ENCODE measurements around the gene LRRC30.

Gene LRRC30

DNA sequence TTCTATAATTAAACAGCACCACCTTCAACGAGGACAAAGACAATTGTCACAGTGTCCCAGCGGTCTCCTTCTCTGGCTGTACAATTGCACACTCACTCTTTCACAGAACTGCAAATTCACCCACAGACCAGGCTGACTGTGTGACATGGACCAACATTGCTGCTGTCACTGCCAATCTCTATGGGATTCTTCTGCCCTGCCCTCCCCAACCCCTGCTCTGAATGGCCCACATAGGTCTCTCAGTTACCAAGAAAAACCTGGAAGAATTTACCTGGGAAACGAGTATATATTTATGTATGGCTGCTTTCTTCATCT lies 26.5 kb downstream of the LRRC30 start:
- no peaks in the 10 kb centered on the region for H3K9me2 ChIP-seq (ENCODE audit: low read depth, low read length)
- H3K79me2 ChIP-seq (ENCODE audit: insufficient read depth, low read length), result no peaks in the 10 kb centered on the region
- H2AFZ ChIP-seq (ENCODE audit: low read length), result no peak overlapping the region
- H3F3A ChIP-seq (ENCODE audit: insufficient read depth, low read length), result no peaks in the 10 kb centered on the region
- H3K9me3 ChIP-seq (ENCODE audit: low read length), result no peaks in the 10 kb centered on the region
- no peak overlapping the region for H3K4me2 ChIP-seq (ENCODE audit: low read length)
- H4K20me1 ChIP-seq (ENCODE audit: insufficient read depth, low read length), result no peaks in the 10 kb centered on the region
- H3K9ac ChIP-seq (ENCODE audit: low read length), result no peak overlapping the region
- TF ChIP-seq EZH2 (IDR thresholded peaks at IDR 0.05; ENCODE audit: borderline replicate concordance, low read length), result no peak
- TF ChIP-seq, protein P1, sequence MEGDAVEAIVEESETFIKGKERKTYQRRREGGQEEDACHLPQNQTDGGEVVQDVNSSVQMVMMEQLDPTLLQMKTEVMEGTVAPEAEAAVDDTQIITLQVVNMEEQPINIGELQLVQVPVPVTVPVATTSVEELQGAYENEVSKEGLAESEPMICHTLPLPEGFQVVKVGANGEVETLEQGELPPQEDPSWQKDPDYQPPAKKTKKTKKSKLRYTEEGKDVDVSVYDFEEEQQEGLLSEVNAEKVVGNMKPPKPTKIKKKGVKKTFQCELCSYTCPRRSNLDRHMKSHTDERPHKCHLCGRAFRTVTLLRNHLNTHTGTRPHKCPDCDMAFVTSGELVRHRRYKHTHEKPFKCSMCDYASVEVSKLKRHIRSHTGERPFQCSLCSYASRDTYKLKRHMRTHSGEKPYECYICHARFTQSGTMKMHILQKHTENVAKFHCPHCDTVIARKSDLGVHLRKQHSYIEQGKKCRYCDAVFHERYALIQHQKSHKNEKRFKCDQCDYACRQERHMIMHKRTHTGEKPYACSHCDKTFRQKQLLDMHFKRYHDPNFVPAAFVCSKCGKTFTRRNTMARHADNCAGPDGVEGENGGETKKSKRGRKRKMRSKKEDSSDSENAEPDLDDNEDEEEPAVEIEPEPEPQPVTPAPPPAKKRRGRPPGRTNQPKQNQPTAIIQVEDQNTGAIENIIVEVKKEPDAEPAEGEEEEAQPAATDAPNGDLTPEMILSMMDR (IDR thresholded peaks at IDR 0.05; ENCODE audit: low read length), result no peak
- H3K27me3 ChIP-seq (ENCODE audit: insufficient read depth, low read length), result no peaks in the 10 kb centered on the region; the same call in 1 of the 2 replicates
- no peaks in the 10 kb centered on the region for H3K36me3 ChIP-seq (ENCODE audit: insufficient read depth, low read length)
- no peak overlapping the region for H3K27ac ChIP-seq (ENCODE audit: low read depth, low read length, poor library complexity, severe bottlenecking)
- H3K4me1 ChIP-seq (ENCODE audit: insufficient read depth, low read length, severe bottlenecking), result no peaks in the 10 kb centered on the region
- no peak overlapping the region for H3K4me3 ChIP-seq (ENCODE audit: low read depth, low read length, poor library complexity, severe bottlenecking)

DNA sequence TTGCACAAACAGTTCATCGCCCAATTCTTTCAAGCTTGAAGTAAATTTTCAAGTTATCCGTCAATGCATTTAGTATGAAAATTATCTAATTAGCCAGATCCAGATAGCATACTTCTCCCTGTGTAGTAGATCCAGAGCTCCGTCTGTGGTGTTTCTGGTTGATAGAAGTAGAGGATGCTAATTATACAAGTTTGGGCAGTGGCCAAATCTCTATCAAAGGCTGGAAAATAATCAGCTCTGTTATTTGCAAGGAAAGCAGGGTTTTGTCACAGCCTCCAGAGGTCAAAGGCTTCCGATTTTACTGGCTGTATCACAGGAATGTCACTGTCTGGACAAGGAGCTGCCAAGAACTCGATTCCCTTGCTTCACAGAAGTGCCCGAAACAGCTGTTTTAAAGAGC lies 28.6 kb downstream of the LRRC30 start:
- no peaks in the 10 kb centered on the region for H4K20me1 ChIP-seq (ENCODE audit: insufficient read depth, low read length)
- H3K79me2 ChIP-seq (ENCODE audit: insufficient read depth, low read length), result no peaks in the 10 kb centered on the region
- no peaks in the 10 kb centered on the region; the same call in 1 of the 2 replicates for H3K27me3 ChIP-seq (ENCODE audit: insufficient read depth, low read length)
- no peak overlapping the region for H3K4me3 ChIP-seq (ENCODE audit: low read depth, low read length, poor library complexity, severe bottlenecking)
- H3K4me1 ChIP-seq (ENCODE audit: insufficient read depth, low read length, severe bottlenecking), result no peaks in the 10 kb centered on the region
- H2AFZ ChIP-seq (ENCODE audit: low read length), result no peak overlapping the region
- no peak overlapping the region for H3K4me2 ChIP-seq (ENCODE audit: low read length)
- H3K9ac ChIP-seq (ENCODE audit: low read length), result no peak overlapping the region
- no peaks in the 10 kb centered on the region for H3K36me3 ChIP-seq (ENCODE audit: insufficient read depth, low read length)
- H3K27ac ChIP-seq (ENCODE audit: low read depth, low read length, poor library complexity, severe bottlenecking), result no peak overlapping the region
- H3K9me3 ChIP-seq (ENCODE audit: low read length), result no peaks in the 10 kb centered on the region
- H3F3A ChIP-seq (ENCODE audit: insufficient read depth, low read length), result no peaks in the 10 kb centered on the region
- H3K9me2 ChIP-seq (ENCODE audit: low read depth, low read length), result no peaks in the 10 kb centered on the region
- TF ChIP-seq EZH2 (IDR thresholded peaks at IDR 0.05; ENCODE audit: borderline replicate concordance, low read length), result no peak
- TF ChIP-seq, protein P1 (IDR thresholded peaks at IDR 0.05; ENCODE audit: low read length), result no peak

DNA sequence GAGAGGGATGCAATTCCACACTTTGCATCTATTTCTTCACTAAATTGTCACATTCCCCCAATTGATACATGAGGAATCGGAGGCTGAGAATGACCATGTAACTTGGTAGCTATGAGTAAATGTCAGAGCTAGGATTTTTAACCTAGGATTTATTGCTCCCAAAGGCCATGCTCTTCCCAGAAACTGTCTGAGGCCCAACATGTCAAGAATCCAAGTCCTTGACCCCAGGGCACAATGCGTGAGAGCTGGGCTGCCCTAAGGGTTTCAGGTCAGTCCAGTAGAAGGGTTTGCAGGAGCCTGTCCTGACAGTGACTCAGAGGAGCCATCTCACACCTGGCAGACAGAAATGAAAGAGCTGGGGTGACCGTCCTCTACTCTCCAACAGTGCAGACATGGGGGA lies 30.3 kb downstream of the LRRC30 start:
- Histone ChIP-seq H3K4me2 (ENCODE audit: low read length) (no peak overlapping the region), H3K9ac (ENCODE audit: low read length) (no peak overlapping the region)
- TF ChIP-seq, protein P1 (IDR thresholded peaks at IDR 0.05; ENCODE audit: low read length), result no peak
- TF ChIP-seq EZH2 (IDR thresholded peaks at IDR 0.05; ENCODE audit: borderline replicate concordance, low read length), result no peak

More for the DNA sequence above, 30.3 kb downstream of the LRRC30 start:
- Histone ChIP-seq H2AFZ (ENCODE audit: low read length) (no peak overlapping the region), H3K9me3 (ENCODE audit: low read length) (no peaks in the 10 kb centered on the region), H4K20me1 (ENCODE audit: insufficient read depth, low read length) (no peaks in the 10 kb centered on the region), H3K9me2 (ENCODE audit: low read depth, low read length) (no peaks in the 10 kb centered on the region), H3K27me3 (ENCODE audit: insufficient read depth, low read length) (no peaks in the 10 kb centered on the region; the same call in 1 of the 2 replicates), H3F3A (ENCODE audit: insufficient read depth, low read length) (no peaks in the 10 kb centered on the region), H3K79me2 (ENCODE audit: insufficient read depth, low read length) (no peaks in the 10 kb centered on the region), H3K4me3 (ENCODE audit: low read depth, low read length, poor library complexity, severe bottlenecking) (no peak overlapping the region), H3K4me1 (ENCODE audit: insufficient read depth, low read length, severe bottlenecking) (no peaks in the 10 kb centered on the region), H3K27ac (ENCODE audit: low read depth, low read length, poor library complexity, severe bottlenecking) (no peak overlapping the region), H3K36me3 (ENCODE audit: insufficient read depth, low read length) (no peaks in the 10 kb centered on the region)

All from OCI-LY1 (cell line).